ENCODE results near the gene ADCY3. TPM values are rescaled to one million over a fixed set of nuclear protein-coding genes. Genes with fewer than 3 reads are reported as not detected.

ADCY3 gene
- polyA plus RNA-seq, 1 donor (not counting 4 experiments of a cell fraction or from before 2014, with no cell fraction given), result 33.2 TPM

DNA sequence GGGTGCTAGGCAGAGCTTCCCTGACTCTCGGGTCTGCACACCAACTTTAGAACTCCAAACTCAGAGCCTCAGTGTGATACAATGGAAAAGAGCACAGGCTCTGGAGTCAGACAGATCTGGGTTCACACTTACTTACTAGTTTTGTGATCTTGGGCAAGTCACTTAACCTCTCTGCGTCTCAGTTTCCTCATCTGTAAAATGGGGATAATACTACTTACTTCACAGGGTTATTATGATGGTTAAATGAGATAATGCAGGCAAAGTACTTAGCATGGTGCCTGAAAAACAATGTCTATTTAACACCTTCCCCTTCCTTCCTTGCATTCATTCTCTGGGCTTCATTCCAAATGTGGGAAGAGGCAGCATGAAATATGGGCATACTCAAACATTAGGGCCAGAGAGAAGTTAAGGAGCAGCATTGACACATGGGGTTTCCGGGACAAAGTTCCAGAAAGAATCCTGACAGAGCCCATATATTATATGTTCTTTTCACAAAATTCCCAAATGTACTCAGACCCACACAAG lies 38.4 kb upstream of the ADCY3 start:
- H3K79me2 ChIP-seq (ENCODE audit: control insufficient read depth, insufficient read depth, low read length), result no peaks in the 10 kb centered on the region
- no peaks in the 10 kb centered on the region for H3K4me1 ChIP-seq (ENCODE audit: control insufficient read depth, extremely low read depth, insufficient read depth, low read length)
- dilution Hi-C loops (cut with MboI; ENCODE audit: extremely low pct_ligation_motif_present, low sequenced_read_pairs), result no loop called here
- no peak for FAIRE-seq
- no peak overlapping the region for H3K4me3 ChIP-seq (ENCODE audit: control insufficient read depth in 2 of 3, extremely low read depth in 1 of 3, insufficient read depth in 2 of 3, low read depth in 1 of 3, low read length in 3 of 3)
- no peak for DNase-seq (ENCODE audit: low read depth, low spot score)
- H2AFZ ChIP-seq (ENCODE audit: control insufficient read depth, low read length), result no peak overlapping the region
- H3K9me3 ChIP-seq (ENCODE audit: control insufficient read depth, low read depth, low read length), result no peaks in the 10 kb centered on the region
- H3K36me3 ChIP-seq (ENCODE audit: control insufficient read depth in 2 of 2, extremely low read depth in 1 of 2, insufficient read depth in 2 of 2, low read length in 2 of 2), result peaks cover 9 to 11% of the 10 kb centered on the region in 2 experiments
- no peaks in the 10 kb centered on the region for H3K27me3 ChIP-seq (ENCODE audit: control insufficient read depth, extremely low read depth, insufficient read depth, low read length)
- no peak overlapping the region for H3K9ac ChIP-seq (ENCODE audit: control insufficient read depth, extremely low read depth, insufficient read depth, low read length)
- TF ChIP-seq EZH2 (IDR thresholded peaks at IDR 0.05; ENCODE audit: low read length), result no peak
- TF ChIP-seq, protein P1, sequence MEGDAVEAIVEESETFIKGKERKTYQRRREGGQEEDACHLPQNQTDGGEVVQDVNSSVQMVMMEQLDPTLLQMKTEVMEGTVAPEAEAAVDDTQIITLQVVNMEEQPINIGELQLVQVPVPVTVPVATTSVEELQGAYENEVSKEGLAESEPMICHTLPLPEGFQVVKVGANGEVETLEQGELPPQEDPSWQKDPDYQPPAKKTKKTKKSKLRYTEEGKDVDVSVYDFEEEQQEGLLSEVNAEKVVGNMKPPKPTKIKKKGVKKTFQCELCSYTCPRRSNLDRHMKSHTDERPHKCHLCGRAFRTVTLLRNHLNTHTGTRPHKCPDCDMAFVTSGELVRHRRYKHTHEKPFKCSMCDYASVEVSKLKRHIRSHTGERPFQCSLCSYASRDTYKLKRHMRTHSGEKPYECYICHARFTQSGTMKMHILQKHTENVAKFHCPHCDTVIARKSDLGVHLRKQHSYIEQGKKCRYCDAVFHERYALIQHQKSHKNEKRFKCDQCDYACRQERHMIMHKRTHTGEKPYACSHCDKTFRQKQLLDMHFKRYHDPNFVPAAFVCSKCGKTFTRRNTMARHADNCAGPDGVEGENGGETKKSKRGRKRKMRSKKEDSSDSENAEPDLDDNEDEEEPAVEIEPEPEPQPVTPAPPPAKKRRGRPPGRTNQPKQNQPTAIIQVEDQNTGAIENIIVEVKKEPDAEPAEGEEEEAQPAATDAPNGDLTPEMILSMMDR (optimal IDR thresholded peaks at IDR 0.05 in 1 of 3, IDR thresholded peaks at IDR 0.05 in 1 of 3, conservative IDR thresholded peaks at IDR 0.05 in 1 of 3; ENCODE audit: extremely low read depth in 1 of 3, insufficient read depth in 2 of 3, low read length in 3 of 3), result no peak
- H3K27ac ChIP-seq (ENCODE audit: control insufficient read depth, insufficient read depth, low read length), result no peak overlapping the region
- H4K20me1 ChIP-seq (ENCODE audit: control insufficient read depth, extremely low read depth, insufficient read depth, low read length), result no peaks in the 10 kb centered on the region
- no peaks in the 10 kb centered on the region for H3K9me1 ChIP-seq (ENCODE audit: control insufficient read depth, extremely low read depth, insufficient read depth, low read length)
- no peak overlapping the region for H3K4me2 ChIP-seq (ENCODE audit: control insufficient read depth, extremely low read depth, insufficient read depth, low read depth, low read length)

- dilution Hi-C loops (cut with MboI; ENCODE audit: extremely low pct_ligation_motif_present, low sequenced_read_pairs), result no loop called here
- no peak for FAIRE-seq
- no peaks in the 10 kb centered on the region for H3K27me3 ChIP-seq (ENCODE audit: control insufficient read depth, extremely low read depth, insufficient read depth, low read length)
- H2AFZ ChIP-seq (ENCODE audit: control insufficient read depth, low read length), result no peak overlapping the region
- no peak overlapping the region for H3K4me3 ChIP-seq (ENCODE audit: control insufficient read depth in 2 of 3, extremely low read depth in 1 of 3, insufficient read depth in 2 of 3, low read depth in 1 of 3, low read length in 3 of 3)
- TF ChIP-seq, protein P1 (optimal IDR thresholded peaks at IDR 0.05 in 1 of 3, IDR thresholded peaks at IDR 0.05 in 1 of 3, conservative IDR thresholded peaks at IDR 0.05 in 1 of 3; ENCODE audit: extremely low read depth in 1 of 3, insufficient read depth in 2 of 3, low read length in 3 of 3), result no peak
- no peak for TF ChIP-seq EZH2 (IDR thresholded peaks at IDR 0.05; ENCODE audit: low read length)
- H3K36me3 ChIP-seq (ENCODE audit: control insufficient read depth in 2 of 2, extremely low read depth in 1 of 2, insufficient read depth in 2 of 2, low read length in 2 of 2), result peaks cover 9 to 11% of the 10 kb centered on the region in 2 experiments
- H3K9me1 ChIP-seq (ENCODE audit: control insufficient read depth, extremely low read depth, insufficient read depth, low read length), result no peaks in the 10 kb centered on the region
- no peaks in the 10 kb centered on the region for H3K4me1 ChIP-seq (ENCODE audit: control insufficient read depth, extremely low read depth, insufficient read depth, low read length)
- no peak overlapping the region for H3K27ac ChIP-seq (ENCODE audit: control insufficient read depth, insufficient read depth, low read length)
- no peak for DNase-seq (ENCODE audit: low read depth, low spot score)
- no peak overlapping the region for H3K4me2 ChIP-seq (ENCODE audit: control insufficient read depth, extremely low read depth, insufficient read depth, low read depth, low read length)
- H4K20me1 ChIP-seq (ENCODE audit: control insufficient read depth, extremely low read depth, insufficient read depth, low read length), result no peaks in the 10 kb centered on the region
- no peaks in the 10 kb centered on the region for H3K79me2 ChIP-seq (ENCODE audit: control insufficient read depth, insufficient read depth, low read length)
- no peak overlapping the region for H3K9ac ChIP-seq (ENCODE audit: control insufficient read depth, extremely low read depth, insufficient read depth, low read length)
- no peaks in the 10 kb centered on the region for H3K9me3 ChIP-seq (ENCODE audit: control insufficient read depth, low read depth, low read length)
These were observed 37.9 kb upstream of the ADCY3 start for GRCh38 chr2:24957976-24958375.

All from keratinocyte (primary cell).